Hematopoietic multipotent progenitor cell treated with erythropoietin and hydrocortisone succinate and interleukin-3 and kit ligand, for 8 days (in vitro differentiated cells): ENCODE data around the gene CYP21A2.
"Not testable (repeated sequence)": the region's sequence is repeated elsewhere in the genome, so short reads cannot be mapped to it uniquely, and the experiment has no call there.

Source experiments
- DNase-seq: peaks from one replicate; pipeline ENCODE4 v3.0.0-alpha.2; 2015

The CYP21A2 gene

DNA sequence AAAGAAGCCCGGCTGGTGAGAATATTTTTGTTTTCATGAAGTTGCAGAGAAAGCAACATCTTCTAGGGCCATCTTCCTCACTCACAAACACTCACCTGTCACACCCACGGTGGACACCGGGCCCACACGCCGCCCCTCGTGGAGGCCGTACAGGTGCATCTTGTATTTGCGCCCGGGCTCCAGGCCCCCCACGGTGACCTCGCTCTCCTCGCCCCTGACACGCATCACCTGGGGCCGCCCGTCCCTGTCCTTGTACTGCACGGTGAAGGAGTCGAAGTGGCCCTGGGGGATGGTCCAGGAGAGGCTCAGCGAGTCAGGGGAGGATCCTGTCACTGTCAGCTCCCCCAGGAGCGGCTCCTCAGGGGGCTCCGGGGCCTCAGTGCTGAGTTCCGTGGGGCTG, 17.5 kb downstream of the CYP21A2 start:
- not testable (repeated sequence) for DNase-seq

DNA sequence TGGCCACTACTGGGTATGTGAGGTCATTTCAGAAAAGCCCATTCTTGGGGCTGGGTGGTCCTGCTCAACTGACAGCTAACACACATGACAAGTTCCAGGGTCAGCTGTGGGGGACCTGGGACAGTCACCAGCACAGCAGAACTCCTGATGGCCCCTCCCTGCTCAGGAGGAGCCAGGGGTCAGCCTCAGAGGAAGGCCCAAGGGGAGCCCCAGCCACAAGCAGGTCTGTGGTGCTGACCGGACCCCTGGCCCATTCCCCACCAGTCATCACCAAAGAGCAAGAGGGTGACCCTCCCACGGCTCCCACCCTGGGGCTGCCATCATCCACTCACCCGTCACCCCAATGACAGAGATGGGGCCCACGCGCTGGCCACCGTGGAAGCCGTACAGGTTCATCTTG, 18.0 kb downstream of the CYP21A2 start:
- no peak for DNase-seq

DNA sequence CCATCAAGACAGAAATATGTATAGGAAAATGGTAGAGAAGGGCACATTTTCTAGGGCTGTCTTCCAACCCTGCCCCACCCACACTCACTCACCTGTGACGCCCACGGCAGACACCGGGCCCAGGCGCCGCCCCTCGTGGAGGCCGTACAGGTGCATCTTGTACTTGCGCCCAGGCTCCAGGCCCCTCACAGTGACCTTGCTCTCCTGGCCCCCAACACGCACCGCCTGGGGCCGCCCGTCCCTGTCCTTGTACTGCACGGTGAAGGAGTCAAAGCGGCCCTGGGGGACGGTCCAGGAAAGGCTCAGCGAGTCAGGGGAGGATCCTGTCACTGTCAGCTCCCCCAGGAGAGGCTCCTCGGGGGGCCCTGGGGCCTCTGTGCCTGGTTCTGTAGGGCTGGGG, 19.8 kb downstream of the CYP21A2 start:
- no peak for DNase-seq

DNA sequence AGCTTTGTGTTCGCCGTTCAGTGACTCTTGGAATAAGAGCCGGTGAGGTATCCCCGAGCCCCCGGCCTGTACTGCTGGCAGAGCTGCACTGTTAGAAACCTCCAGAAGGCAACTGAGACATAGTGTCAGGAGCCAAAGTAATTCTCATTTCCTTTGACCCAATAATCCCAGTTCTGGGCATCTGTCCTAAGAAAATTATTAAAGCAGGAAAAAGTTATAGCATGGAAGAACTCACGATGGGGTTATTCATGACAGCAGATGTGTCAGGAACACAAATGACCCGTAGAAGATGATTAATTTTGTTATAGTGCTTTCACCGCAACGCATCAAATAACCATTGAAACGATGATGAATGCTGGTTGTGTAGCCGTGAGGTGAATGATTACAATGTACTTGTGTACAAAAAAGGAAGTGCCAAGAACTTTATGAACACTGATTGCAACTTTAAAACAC, 20.3 kb downstream of the CYP21A2 start:
- no peak for DNase-seq

DNA sequence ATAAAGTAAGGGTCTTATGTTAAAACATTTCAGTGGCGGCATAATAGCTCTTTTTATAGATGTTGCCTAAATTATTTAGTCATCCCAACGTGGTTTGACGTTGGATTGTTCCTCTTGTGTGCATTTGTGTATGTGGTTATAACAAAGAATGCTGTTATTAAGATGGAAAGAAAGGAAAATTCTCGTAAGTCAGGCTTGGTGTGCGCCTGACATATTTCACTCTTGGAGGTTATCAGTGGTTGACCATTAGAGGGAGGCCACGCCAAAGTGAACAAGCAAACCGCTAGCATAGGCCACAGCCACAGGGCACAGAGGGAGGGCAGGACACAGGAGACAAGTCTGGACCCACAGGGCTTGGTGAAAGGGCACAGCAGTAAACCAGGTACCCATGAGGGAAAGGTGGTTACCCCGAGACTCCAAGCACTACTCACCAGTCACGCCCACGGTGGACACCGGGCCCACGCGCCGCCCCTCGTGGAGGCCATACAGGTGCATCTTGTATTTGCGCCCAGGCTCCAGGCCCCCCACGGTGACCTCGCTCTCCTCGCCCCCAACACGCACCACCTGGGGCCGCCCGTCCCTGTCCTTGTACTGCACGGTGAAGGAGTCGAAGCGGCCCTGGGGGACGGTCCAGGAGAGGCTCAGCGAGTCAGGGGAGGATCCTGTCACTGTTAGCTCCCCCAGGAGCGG, 22.9 kb downstream of the CYP21A2 start:
- DNase-seq, result no peak

DNA sequence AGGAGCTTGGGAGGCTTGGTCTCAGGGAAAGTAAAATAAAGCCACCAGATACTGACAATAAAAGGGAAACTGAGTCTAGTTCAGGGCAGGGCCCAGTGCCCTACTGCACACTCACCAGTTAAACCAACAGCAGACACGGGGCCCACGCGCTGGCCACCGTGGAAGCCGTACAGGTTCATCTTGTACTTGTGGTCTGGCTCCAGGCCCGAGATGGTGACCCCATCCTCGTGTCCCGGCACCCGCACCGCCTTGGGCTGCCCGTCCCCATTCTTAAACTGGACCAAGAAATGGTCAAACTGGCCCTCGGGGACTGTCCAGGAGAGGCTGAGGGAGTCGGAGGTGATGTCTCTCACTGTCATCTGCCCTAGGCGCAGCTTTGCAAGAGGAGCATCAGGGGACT, 26.5 kb downstream of the CYP21A2 start:
- no peak for DNase-seq

DNA sequence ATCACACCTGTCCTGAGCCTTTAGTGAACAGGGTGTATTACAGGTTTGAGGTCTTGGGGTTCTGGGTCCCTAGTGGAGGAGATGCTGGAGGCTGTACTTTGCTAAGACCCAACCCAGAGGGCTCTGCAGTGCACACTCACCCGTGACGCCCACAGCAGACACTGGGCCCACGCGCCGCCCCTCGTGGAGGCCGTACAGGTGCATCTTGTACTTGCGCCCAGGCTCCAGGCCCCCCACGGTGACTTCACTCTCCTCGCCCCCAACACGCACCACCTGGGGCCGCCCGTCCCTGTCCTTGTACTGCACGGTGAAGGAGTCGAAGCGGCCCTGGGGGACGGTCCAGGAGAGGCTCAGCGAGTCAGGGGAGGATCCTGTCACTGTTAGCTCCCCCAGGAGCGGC, 29.3 kb downstream of the CYP21A2 start:
- not testable (repeated sequence) for DNase-seq

DNA sequence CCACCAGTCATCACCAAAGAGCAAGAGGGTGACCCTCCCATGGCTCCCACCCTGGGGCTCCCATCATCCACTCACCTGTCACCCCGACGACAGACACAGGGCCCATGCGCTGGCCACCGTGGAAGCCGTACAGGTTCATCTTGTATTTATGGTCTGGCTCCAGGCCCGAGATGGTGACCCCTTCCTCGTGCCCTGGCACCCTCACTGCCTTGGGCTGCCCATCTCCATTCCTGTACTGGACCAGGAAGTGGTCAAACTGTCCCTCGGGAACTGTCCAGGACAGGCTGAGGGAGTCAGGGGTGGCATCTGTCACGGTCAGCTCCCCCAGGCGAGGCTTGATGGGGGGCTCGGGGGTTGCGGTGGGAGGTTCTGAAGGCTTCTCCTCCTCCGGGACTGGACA, 30.1 kb downstream of the CYP21A2 start:
- not testable (repeated sequence) for DNase-seq

DNA sequence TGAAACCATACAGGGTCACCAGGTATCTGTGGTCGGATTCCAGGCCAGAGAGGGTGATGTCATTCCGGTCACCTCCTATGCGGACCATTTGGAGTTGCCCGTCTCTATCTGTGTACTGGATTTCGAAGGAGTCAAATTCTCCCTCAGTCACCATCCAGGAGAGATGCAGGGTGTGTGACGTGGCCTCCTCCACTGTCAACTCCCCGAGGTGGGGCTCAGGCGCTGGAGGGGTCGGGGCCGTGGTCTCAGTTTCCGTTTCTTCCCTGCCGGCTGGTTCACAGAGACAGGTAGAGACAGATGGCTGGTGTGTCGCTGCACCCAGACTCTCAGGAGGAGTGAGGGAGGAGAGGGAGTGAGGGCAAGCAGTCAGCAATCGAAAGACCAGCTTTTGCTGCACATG, 30.7 kb downstream of the CYP21A2 start:
- DNase-seq, result no peak

DNA sequence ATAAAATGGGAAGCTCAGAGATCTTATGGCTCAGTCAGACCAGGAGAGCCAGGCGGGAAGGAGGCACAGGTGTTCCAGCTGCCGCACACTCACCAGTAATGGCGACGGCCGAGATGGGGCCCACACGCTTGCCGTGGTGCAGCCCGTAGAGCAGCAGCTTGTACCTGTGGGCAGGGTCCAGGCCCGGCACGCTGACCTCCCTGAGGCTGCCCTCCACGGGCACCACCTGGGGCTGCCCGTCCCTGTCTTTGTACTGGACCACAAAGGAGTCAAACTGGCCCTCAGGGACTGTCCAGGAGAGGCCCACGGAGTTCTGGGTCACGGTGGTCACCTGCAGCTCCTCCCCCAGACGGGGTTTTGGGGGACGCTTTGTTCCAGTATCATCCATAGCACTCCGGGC, 31.2 kb downstream of the CYP21A2 start:
- DNase-seq, result no peak

DNA sequence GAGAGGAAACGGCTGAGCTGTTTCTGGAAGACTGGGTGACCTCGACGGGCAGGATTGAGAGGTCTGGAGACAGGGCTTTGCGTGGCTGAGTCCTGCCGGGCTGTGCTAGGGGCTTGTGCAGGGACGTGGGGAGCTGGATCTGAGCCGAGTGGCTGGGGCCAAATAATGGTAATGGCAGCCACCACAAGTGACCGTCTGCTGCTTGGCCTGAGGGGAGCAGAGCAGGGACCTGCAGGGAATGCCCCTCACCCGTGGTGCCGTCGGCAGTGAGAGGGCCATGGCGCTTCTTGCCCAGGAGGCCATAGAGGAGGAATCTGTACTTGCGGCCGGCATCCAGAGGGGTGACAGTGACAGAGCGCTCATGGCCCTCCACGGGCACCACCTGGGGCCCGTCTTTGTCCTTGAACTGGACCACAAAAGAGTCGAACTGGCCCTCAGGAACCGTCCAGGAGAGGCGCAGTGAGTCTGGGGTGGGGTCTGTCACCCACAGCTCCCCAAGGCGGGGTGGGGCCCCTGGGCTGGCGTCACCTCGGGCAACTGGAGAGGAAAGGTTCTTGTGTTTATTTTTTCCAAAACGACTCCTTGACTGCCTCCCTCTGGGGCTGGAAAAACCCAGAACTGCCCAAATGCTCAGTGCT, 31.8 kb downstream of the CYP21A2 start:
- no peak for DNase-seq

DNA sequence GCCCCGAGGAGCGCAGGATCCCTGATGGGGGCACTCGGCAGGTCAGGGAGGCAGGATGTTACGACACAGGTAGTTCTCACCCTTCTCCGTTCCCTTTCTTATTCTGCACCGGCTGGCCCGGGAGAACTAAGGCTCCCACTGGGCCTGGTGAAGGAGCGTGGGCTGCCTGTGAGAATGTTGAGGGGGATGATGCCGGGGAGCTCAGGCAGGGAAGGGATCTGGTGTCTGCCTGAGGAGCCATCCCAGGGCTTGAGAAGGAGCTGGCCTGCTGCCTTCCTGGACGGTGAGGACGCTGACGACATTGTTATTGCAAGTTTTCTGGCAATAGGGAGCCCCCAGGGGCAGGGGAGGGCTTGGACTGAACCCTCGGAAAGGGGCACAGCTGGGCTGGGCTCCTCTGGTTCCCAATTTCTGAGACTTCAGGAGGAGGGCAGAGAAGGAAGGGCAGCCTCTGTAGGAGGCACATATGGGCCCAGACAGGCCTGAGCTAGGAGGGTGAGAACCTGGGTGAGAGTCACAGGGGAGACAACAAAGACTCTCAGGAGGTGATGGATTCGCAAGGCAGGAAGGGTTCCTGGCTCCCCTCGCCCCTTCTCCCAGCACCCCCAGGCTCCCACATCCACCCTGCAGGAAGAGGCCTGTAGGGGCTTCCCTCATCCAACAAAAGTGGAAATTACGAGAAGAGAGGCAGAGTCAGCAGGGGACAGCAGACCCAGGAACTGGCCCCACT, 32.8 kb downstream of the CYP21A2 start:
- no peak for DNase-seq

DNA sequence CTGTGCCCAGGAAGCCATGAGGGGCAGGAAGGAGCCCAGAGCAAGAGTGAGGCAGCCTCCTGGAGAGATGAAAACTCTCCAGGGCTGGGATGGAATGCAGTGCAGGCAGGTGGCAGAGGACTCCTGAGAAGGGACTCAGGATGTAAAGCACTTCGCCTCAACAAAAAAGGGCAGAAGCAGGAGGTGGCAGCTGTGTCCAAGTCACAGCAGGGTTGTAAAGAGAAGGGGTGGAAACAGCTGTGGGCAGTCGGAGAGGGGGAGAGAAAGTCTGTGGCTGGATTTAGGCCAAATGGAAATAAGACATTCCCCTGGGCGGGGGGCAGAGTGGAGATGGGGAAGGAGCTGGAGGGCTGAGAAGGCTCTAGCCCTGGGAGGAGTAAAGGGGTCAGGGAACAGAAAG, 34.9 kb downstream of the CYP21A2 start:
- DNase-seq, result no peak

DNA sequence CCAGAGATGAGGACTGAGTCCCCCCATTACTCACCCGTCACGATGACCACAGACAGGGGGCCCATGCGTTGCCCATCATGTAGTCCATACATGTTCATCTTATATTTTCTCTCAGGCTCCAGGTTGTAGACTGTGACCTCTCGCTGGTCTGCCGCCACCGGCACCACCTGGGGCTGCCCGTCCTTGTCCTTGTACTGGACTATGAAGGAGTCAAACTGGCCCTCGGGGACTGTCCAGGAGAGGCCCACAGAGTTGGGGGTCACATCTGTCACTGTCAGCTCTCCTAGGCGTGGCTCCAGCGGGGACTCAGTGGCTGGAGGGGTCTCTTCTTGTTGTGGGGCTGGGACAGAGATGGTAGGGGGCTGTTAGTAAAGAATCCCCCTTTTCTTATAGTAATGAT, 35.4 kb downstream of the CYP21A2 start:
- no peak for DNase-seq

DNA sequence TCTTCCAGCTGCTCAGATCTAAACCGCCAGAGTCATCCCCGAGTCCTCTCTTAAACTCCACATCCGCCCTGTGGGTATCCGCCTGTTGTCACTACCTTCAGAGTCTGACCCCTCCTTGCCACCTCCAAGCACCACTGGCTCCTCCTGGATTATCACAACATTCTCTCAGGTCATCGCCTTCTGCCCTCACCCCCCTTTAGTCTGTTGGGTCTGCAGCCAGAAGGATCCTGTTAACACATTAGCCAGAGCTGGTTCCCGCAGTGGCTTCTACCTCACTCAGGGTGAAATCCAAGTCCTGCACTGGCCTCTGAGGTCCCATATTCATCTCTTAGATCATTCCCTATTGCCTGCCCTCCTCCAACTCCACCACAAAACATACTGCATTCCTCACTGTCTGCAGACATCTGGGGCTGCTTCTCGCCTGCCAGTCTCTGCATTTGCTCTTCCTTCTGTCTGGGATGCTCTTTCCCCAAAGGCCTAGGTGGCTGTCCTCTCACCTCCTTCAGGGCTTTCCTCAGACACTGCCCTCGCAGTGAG, 36.8 kb downstream of the CYP21A2 start:
- DNase-seq, result no peak

DNA sequence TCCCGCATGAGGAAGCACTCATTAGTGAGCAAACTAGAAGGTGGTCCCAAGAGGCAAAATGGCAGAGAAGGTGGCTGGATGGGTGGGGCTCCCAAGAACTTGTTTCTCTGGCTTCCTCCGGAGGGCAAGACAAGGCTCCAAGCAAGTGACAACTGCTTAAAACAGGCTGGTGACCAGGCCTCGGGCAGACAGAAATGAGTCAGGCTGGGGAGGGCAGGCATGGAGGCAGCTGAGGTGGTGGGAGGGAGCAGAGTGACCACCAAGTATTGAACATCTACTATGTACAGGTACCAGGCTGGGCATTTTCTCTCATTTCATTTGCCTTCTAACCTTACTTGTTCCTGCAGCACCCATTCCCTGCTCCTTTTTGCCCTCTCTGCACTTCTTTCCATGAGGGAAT, 37.6 kb downstream of the CYP21A2 start:
- DNase-seq, result no peak

DNA sequence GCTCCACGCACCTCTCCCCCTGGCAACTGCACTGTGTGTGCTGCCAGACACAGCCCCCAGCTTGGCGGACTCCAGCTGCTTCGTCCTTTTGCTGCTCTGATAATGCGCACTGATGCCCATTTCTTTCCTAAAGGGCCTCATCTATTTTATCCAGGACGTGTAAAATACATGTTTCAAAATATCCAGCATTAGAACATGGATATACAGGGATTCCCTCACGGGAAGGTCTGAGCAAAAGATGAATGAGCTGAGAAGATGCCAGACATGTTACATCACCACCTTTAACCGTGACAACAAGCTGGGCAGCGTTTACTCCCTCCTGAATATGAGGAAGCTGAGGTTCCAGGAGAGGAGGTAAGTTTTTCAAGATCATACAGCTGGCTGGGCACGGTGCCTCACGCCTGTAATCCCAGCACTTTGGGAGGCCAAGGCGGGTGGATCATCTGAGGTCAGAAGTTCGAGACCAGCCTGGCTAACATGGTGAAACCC, 38.1 kb downstream of the CYP21A2 start:
- DNase-seq, result no peak

DNA sequence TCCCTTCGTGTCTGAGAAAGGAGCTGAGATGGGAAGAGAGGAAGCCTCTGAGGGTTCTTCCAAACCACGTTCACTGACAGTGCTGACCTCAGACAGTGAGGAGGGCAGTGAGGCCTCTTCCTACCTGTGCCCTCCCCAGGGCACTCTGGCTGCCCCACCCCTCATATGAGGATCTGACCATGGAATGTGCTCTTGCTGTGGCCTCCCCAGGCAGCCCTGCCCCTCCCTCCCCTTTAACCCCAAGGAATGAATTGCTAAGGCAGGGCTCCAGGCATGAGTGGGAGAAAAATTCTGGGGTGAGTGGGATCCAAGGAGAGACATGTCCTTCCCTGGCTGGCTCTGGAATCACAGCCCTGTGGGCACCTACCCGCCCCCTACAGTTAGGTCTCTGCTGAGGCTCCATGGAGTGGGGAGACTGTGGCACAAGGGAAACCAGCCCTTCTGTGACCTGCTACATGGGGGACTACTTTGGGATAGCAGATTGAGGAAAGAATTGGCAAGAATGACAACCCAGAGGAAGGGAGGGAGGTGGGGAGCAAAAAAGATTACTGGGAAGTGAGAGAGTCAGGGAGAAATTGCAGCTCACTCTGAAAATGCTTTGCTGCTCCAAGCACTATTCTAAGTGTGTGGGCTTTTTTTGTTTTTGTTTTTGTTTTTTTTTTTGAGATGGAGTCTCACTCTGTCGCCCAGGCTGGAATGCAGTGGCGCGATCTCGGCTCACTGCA, 41.5 kb downstream of the CYP21A2 start:
- no peak for DNase-seq

DNA sequence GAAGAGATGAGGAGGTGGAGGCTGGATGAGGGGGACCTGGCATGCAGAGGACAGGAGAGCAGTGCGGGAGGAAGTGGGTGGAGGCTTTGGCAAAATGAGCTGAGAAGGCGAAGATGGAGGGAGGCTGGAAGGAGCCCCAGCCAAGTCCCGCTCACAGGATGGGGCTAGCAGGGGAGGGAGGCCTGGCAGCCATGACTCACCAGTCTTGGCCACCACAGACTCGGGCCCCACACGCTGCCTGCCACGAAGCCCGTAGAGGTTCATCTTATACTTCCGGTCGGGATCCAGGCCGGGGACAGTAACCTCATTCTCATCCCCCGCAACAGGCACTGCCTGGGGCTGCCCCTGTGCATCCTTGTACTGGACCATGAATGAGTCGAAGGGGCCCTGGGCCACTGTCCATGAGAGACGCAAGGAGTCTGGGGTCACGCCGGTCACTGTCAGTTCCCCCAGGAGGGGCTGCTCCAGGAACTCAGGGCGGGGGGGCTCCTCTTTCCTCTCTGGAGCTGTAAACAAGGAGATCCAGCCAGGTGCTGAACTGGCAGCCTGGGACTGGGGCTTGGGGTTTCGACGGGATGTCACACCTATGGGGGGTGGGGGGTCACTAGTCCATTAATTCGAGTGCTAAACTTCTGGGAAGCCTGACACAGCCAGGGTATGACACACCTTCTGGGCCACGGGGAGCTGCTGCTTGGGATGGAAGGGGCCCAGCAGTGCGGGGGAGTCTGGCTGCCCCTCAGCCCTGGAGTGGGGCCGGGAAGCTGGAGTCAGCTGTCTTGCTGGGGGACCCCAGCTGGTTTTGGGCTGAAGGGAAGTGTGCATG, 43.2 kb downstream of the CYP21A2 start:
- no peak for DNase-seq

DNA sequence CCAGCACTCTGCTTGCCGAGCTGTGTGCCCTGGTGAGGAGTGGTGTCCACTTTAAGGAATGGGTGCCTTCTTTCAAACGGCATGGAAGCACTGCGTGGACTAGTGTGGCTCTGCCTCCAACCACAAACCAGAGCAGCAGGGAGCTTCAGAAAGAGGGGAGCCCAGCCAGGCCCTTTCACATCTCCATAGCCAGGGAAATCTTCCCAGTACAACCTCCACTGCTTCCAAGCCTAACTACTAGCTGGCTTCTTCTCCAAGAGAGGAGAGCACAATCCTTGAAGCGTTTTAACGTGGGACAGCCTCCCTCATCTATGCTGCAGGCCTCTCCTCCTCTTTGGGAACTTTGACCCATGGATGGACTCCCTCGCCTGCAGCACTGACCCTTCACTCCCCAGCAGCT, 44.3 kb downstream of the CYP21A2 start:
- DNase-seq, result no peak

DNA sequence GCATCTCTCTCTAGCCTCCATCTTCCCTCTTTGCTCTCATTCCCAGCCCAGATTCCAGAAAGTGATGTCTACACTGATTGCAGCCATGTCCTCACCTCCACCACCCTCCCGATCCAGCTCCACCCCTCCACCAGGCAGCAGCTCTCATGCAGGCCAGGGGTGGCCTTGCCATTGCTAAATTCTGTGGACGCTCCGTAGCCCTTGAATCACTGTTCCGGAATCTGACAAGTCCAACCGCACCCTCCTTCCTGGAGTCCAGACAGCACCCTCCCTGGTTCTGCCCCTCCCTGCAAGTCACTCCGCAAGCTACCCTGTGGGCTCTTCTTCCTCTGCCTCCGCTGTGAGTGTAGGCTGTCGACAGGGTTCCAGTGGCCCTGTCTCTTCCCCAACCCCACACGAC, 44.7 kb downstream of the CYP21A2 start:
- no peak for DNase-seq
